ENCODE measurements around the gene MAPKAPK2.
"Not testable (repeated sequence)": the region's sequence is repeated elsewhere in the genome, so short reads cannot be mapped to it uniquely, and the experiment has no call there.

Gene MAPKAPK2

DNA sequence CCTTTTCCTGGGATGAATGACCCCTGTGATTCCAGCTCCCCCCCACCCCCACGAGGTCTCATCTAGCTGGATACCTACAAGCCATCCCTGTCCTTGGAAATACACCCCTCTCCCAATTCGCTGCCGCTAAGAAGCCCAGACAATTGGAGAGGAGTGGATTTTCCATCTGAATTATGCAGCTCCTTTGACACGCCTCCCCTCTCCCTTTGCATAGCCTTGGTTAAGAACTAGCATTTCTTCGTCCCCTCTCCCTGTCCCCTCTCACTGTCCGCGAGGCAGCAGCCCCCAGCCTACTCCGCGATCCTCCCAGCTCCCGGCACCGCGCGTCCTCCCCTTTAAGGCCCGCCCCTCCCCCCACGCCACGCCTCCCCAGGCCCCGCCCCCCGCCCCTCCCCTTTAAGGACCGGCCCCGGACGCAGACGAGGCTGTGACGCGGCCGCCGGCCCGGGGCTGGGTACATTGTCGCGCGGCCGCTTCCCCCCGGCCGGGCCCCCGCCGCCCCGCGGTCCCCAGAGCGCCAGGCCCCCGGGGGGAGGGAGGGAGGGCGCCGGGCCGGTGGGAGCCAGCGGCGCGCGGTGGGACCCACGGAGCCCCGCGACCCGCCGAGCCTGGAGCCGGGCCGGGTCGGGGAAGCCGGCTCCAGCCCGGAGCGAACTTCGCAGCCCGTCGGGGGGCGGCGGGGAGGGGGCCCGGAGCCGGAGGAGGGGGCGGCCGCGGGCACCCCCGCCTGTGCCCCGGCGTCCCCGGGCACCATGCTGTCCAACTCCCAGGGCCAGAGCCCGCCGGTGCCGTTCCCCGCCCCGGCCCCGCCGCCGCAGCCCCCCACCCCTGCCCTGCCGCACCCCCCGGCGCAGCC is at the start of gene MAPKAPK2:
TSS of gene MAPKAPK2 (plus strand) at position 428 of the 856 bp plus-strand sequence. CDS start at position 753, 325 bp downstream.
- DNase-seq: peak; percentile 45

DNA sequence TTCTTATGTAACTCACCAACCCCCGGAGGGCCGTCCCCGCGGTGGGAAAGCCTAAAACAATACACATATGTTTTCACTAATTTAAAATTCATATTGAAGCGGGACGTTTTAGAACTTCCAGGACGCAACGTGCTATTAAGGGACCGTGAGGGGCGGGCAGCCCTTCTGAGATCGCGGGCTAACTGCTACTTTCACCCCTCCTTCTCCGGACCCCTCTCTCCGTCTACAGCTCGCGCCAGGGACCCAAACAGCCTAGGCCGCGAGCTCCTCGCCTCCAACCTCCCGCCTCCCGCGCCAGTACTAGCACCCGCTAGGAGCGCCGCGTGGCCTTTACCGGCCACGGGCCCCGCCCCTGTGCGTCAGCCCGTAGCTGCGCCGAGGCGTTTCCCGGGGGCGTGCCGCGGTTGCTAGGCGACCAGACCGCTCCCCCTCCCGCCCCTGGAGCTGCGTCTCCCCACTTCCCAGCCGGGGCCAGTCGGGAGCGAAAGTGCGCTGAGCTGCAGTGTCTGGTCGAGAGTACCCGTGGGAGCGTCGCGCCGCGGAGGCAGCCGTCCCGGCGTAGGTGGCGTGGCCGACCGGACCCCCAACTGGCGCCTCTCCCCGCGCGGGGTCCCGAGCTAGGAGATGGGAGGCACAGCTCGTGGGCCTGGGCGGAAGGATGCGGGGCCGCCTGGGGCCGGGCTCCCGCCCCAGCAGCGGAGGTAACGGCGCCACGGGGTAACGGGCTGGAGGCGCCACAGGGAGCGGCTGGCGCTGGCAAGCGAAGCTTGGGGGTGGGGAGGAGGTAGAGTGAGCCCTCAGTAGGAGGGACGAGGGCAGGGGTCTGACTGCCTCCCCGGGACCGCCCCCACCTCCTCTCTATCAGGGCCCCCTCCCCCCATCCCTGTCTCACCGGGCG is 49.4 kb upstream of the MAPKAPK2 start, which contains the start of gene DYRK3:
TSS of gene DYRK3 (plus strand) at position 457 of the 898 bp plus-strand sequence. CDS start at position 625, 168 bp downstream.
- peak; percentile 96 for DNase-seq

DNA sequence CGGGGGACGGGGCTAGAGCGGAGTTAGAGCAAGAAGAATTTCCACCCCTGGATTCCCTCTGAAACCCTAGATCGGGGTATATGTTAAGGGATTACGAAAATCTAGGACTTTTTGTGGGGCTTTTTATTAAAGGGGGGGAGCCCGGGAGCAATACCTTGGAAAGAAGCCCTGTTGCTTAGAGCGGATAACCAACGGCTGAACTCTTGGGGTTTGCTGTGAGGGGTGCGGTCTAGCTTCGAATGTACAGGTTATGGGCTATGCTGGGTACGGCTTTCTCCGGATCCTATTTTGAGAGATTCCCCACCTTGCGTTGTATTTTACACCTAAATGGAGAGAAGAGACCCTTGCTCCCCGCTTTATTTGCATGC is 48.7 kb upstream of the MAPKAPK2 start:
- DNase-seq: no peak

DNA sequence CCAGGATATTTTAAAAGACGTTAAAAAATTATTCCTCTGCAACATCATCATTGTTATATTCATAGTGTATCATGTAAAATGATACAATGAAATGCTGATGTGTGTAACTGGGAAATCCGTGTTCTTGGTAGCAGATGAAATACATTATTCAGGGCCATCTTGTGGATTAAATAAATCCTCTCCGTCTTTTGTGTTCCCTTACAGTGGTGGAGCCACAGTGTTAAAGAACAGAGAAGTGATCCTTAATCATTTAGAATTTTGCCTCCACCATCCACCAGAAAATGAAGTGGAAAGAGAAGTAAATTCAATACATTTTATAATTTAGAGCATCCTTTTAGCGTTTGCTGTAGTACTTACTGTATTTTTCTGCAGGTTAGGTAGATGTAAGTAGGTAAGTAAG is 48.0 kb upstream of the MAPKAPK2 start:
- DNase-seq: no peak

DNA sequence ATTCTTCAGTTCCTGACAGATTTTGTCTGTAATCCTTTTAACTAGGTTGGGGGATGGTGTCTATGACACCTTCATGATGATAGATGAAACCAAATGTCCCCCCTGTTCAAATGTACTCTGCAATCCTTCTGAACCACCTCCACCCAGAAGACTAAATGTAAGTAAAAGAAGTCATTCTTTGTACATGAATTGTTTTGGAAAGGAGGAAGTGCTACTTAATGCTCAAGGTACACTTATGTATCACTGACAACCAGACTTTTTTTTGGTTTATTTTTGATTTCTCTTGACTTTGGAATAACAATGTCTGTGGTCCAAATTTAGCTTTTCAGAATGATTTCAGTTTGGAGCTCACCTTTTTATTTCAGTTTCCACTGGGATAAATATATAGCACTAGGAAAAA is 47.1 kb upstream of the MAPKAPK2 start:
- DNase-seq: no peak

DNA sequence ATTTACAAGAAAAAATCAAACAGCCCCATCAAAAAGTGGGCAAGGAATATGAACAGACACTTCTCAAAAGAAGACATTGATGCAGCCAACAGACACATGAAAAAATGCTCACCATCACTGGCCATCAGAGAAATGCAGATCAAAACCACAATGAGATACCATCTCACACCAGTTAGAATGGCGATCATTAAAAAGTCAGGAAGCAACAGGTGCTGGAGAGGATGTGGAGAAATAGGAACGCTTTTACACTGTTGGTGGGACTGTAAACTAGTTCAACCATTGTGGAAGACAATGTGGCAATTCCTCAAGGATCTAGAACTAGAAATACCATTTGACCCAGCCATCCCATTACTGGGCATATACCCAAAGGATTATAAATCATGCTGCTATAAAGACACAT is 42.6 kb upstream of the MAPKAPK2 start:
- DNase-seq: not testable (repeated sequence)

DNA sequence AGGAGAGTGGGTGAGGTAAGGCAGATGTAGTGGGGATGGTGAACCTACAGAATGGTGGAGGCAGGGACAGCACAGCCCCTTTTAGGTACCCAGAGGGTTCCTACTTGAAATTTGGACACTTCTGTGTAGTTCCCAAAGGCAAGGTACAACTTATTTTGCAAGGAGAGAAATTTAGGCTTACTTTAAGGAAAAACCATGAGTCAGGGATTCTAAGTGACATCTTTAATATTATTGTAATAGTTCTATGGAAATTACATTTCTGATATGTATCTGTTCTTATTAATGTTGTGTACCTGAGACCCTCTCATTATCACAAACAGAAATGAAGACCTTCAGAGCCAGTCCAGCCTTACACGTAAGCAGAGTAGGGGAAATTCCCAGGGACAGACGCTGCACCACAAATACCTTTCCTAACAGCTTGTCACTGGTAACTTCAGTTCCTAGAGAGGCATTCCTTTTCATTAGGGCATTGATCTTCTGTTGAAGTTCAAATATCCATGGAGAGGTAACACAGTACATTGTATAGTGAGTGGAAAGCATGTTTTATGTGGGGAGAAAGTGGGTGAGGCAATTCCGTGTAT is 41.5 kb upstream of the MAPKAPK2 start:
- no peak for DNase-seq

DNA sequence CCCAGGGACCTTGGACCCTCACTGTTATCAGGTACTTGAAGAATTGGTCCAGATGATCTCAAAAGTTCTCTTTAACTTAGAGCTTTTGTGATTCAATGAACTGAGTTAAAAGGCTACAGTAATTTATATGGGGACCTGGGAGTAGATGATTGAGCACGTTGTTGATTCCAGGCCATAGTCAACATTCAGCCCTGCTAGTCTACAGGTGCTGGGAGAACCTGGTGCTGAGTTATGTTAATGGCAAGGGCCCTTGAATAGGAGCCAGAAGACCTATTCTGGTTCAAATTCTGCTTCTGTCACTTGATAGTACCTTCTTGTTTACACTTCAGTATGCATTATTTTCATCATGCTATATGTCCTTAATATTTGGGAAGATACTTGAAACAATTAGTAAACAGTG is 38.2 kb upstream of the MAPKAPK2 start:
- no peak for DNase-seq

DNA sequence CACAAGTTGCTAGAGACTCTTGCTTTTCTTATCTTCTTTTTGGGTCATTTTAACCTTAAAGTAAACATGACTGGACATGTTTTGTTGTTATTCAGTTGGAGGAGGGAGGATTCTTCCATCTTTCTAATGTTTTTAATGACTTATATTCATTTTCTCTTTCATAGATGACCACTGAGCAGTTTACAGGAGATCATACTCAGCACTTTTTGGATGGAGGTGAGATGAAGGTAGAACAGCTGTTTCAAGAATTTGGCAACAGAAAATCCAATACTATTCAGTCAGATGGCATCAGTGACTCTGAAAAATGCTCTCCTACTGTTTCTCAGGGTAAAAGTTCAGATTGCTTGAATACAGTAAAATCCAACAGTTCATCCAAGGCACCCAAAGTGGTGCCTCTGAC is 37.5 kb upstream of the MAPKAPK2 start:
- DNase-seq: no peak

DNA sequence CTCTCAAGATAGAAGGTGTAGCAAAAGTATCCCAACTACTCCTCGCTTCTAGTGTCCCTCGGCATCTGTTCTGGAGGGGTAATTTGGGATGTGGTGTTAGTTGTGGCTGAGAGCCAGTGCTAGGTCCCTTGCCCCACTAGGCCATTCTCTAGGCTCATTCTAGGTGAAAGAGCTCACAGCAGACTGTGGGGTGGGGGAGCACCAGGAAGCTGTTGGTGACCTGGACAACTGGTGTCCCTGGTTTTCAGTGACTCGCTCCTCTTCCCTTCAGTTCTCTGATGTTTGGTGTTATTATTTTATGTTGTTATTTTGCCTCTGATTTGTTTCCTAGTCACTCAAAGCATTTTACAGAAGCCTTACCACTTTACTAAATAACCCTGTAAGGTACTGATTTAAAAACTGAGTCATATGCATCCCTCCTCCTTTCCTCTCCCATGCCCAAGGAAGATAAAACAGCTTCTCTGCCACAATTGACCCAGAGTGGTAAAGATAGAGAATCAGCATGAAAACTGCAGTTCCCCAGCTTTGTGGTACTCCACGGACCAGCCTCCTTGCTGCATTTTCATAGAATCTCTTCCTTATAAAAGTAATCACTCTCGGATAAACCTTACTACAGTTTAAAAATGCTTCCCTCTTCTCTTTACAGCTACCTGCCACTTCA is 35.3 kb upstream of the MAPKAPK2 start:
- no peak for DNase-seq

DNA sequence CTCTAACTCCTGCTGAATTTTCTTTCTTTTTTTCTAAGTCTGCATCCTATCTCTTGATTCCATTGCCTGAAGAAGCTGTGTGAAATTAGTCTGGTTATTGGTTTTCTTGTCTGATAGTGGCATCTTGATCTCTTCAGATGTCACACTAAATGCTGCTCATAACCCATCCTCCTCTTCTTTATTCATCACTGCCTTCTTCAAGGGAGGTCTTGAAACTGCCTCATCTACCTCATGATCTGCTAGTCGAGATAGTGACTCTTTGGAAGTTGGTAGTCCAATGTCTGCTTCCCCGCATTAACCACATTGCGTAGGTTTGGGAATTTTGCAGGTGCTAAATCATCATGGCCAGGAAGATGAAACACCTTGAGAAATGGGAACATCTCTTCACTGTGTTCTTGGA is 33.7 kb upstream of the MAPKAPK2 start:
- DNase-seq: no peak

DNA sequence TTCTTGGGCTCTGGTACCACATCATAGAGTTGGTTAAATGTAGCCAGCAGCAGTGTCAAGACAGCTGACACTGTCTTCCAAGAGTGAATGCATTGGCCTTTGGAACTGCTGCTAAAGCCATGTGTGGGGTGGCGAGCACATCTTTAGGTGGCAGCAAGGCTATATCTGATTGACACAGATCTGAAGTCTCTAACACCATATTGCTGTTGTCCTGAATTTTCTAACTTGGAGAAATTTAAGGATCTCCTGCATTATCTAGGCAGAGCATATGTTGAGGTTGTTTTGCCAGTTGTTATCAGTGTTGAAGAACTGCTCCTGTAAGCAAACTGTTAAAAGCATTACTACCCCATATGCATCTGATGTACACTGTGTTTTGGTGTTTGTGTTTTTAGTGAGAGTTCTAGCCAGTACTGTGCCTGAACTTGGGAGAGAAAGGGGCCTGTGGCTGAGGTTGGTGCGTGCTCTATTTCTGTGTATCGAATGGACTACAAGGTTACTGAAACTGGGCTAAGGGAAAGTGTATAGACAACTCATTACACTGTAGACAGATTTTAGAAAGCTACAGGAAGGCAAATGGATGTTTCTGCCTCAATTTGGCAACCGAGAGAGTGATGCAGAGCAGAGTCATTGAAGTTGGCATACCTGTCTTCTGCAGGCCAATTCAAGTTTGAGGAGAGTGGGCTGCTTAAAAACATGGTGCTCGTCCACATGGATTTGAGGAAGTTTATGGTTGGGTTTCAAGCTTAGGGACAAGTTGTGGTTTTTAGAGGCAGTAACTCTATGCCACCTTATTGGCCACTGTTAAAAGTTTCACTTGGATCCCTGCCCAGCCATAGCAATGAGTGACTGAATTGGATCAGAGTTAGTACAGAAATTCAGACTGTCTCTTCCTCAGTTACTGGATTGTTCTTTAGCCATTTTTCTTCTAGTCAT is 32.5 kb upstream of the MAPKAPK2 start:
- DNase-seq: no peak

DNA sequence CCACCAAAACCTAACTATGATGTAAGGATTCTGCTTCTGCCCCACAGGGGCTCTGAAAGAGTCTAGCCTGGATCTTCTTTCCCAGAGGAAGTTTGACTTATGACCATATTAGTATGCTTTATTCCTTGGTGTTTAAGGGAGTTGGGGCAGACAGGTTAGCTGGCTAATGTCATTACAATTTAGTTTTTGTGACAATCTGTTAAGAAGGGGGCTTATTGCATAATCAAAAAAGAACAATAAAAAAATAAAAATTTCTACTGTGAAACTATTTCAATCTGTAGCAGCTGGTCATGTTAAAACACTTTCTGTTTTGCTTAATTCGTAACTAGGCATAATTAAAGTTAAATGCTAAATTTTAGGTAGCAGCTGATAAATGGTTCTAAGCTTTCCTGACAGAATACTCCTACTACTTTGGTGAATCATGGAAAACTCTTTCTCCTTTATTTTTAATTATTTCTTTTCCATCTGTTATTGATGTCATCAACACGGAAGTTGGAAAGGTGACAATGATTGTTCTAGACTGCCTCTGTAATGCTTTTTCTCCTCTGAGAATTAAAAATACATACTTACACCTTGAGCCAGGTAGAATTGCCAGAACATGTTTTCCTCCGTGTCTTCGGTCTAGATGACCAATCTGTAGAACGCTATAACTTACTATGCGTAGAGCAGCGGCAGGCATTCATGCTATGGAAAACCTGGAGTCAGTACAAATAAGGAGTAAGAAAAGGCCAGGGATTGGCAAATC is 30.8 kb upstream of the MAPKAPK2 start:
- no peak for DNase-seq

DNA sequence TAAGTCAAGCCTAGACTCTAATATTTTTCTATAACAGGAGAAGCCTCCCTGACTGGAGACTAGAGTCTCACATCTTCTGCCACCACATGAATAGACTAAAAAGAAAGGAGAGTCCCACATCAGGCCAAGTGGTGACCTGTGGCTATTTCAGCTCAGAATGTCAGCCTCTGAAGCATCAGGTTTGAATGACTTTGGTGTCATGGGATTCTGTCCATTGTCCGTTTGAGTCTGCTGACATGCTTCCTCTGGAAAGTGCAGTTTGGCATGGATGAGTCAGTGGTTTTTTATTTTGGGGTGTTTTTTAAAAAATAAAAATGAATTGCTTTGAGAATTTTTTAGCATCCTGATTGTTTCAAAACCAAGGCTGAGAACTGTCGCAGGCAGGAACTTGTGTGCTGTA is 29.9 kb upstream of the MAPKAPK2 start:
- no peak for DNase-seq

DNA sequence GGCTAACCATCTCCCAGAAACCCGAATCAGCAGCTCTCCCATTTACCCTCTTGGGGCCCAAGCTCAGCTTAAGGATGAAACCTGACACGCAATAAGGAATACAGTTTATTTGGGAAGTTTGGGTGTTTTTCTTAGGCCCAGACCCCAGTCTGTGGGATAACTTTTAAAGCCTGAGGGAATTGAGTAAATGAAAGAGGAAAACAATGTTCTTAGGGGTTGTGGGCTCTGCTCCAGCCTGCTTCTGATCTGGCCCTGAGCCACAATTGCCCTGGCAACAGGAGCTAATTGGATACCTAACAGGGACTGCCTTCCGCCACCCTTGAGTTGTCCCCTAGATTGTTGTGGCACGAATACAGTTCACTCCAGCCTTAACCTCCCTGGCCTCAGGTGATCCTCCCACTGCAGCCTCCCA is 29.2 kb upstream of the MAPKAPK2 start:
- DNase-seq: no peak

DNA sequence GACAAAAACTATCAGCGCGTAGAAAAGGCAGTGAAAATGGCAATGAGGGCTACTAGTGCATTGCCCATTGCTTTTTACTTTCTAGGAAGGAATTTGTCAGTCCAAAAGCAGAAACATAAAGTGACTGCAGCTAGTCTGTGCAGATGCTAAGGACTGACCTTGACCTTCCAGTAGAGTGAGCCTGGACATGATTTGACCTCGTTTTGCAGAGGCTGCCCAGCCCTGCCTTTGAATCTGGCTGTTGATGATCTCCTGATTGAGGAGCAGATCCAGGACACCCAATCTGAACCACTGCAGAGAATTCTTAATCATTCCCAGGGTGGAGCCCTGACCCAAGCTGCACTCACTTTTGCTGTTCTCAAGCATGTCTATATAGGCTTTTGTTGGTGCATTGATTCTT is 27.8 kb upstream of the MAPKAPK2 start:
- DNase-seq: no peak

DNA sequence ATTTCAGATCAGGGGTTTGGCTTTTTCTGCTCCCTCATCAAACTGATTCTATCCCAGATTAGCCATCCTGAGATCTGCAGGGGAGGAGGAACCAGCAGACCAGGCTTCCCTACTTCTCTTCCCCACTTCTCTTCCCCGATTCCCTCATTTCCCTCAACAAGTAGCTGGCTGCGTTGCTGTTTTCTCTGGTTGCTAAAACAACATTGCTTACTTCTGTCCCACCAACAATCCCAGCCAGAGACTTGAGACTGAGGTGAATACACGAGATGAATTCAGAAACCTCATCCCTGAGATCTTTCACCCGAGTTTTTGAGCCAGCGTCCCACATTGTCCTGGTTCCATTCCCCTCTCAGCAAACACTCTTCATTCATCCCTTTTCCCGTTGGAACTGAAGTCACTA is 27.0 kb upstream of the MAPKAPK2 start:
- DNase-seq: no peak

DNA sequence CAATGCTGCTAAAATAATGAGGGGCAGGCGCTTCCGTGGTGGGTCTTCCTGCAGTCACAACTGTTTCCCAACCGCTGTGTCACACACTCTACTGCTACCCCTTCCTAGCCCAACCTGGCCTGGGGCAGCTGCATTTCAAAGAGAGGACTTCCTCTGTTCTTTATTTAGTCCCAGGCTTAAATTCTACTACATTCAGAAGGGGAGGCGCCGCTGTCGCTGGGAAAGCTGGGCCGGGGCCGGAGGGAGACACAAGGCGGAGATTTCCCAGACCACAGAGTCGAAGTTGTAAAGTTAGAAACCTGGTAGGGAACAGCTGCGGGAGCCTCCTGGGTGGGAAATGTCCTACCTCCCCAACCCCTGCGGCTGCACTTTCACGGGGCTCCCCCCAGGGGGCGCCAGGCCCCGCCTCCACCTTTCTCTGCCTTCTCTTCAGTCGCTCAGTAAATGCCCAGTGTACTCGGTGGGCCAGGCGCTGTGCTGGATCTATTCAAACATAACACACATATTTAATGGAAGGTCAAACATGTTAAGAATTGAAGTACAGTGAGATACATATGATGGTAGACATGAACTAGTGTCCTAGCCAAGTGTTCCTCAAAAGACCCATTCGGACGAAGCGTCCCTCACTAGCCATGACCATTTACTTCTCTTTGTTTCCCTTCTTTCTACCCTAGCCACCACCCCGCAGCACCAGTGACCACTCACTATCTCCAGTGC is 26.3 kb upstream of the MAPKAPK2 start:
- DNase-seq: peak; percentile 8

DNA sequence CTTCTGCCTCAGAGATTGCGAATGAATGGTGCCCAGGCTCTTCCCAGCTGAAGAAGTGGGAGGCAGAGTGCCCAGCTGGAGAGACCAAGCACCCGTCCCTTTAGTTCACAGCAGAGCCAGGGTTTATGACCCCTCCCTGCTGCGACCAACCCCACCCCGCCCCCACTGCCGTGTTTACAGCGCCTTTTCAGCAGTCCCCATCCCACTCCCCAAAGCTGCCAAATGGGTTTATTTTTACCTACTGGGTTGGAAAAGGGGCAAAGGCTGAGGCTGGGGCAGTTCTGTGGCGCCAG is 25.8 kb upstream of the MAPKAPK2 start:
- no peak for DNase-seq

DNA sequence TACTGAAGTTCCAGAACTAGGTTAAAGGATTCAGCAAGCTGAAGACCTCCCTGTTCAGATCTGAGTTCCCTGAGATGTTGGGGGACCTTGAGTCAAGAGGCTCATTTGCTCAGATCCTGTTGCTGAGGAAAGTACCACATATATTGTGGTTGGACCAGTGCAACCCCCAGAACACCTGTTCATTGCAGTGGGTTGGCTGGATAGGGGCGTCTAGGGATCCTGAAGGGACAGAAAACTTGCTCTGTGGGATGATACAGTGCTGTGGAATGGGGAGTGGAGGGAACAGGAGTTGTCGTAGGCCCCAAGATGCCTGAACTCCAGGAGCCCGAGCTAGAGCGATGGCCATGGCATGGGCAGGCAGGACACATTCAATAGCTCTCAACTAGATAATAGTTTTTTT is 24.6 kb upstream of the MAPKAPK2 start:
- DNase-seq: no peak
